ENCODE data around the gene DGKA. TPM values are rescaled to one million over a fixed set of nuclear protein-coding genes. Genes with fewer than 3 reads are reported as not detected.

The DGKA gene
- total RNA-seq, 1 experiment from 2014 or later = 7.6 TPM

- DNase-seq (ENCODE audit: low read depth, low spot score) (no peak), ATAC-seq (no peak)
- CTCF ChIA-PET = no interaction called here
- H3K9me3 ChIP-seq (ENCODE audit: control insufficient read depth, insufficient read depth, low read depth, low read length) = no peaks in the 10 kb centered on the region
- peaks cover 25% of the 10 kb centered on the region for H3K4me1 ChIP-seq (ENCODE audit: control insufficient read depth, insufficient read depth, low read length)
- intact Hi-C loops (cut with micrococcal nuclease; ENCODE audit: unreplicated experiment) (no loop called here), in situ Hi-C loops (cut with HindIII; ENCODE audit: low pct_unique_long_range_greater_than_20kb, low sequenced_read_pairs) (no loop called here)
- H3K4me3 ChIP-seq (ENCODE audit: low read depth in 2 of 2, low read length in 2 of 2) = no peak overlapping the region
- H3K27me3 ChIP-seq (ENCODE audit: control insufficient read depth, insufficient read depth, low read length) = no peaks in the 10 kb centered on the region
- BruUV-seq (replicated peaks) = no TSS peak
- TF ChIP-seq TCF7L2 (IDR thresholded peaks at IDR 0.05; ENCODE audit: low read depth, low read length) (no peak), SIN3A (IDR thresholded peaks at IDR 0.05; ENCODE audit: borderline replicate concordance, insufficient read depth, low read depth, low read length) (no peak), POLR2AphosphoS5 (IDR thresholded peaks at IDR 0.05; ENCODE audit: low read depth, low read length) (no peak), REST (IDR thresholded peaks at IDR 0.05; ENCODE audit: insufficient read depth in 1 of 2, low read depth in 2 of 2, low read length in 1 of 2) (no peak)
- TF ChIP-seq, protein P1, sequence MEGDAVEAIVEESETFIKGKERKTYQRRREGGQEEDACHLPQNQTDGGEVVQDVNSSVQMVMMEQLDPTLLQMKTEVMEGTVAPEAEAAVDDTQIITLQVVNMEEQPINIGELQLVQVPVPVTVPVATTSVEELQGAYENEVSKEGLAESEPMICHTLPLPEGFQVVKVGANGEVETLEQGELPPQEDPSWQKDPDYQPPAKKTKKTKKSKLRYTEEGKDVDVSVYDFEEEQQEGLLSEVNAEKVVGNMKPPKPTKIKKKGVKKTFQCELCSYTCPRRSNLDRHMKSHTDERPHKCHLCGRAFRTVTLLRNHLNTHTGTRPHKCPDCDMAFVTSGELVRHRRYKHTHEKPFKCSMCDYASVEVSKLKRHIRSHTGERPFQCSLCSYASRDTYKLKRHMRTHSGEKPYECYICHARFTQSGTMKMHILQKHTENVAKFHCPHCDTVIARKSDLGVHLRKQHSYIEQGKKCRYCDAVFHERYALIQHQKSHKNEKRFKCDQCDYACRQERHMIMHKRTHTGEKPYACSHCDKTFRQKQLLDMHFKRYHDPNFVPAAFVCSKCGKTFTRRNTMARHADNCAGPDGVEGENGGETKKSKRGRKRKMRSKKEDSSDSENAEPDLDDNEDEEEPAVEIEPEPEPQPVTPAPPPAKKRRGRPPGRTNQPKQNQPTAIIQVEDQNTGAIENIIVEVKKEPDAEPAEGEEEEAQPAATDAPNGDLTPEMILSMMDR (IDR thresholded peaks at IDR 0.05) = no peak
- H3K27ac ChIP-seq (ENCODE audit: low read length) = no peak overlapping the region; the same call in 1 of the 2 replicates
- peaks cover 8% of the 10 kb centered on the region for H3K36me3 ChIP-seq (ENCODE audit: control insufficient read depth, insufficient read depth, low read length)
- POLR2A ChIA-PET = no interaction called here
Observed at GRCh38 chr12:55972042-55972441, 41.1 kb downstream of the DGKA start.

DNA sequence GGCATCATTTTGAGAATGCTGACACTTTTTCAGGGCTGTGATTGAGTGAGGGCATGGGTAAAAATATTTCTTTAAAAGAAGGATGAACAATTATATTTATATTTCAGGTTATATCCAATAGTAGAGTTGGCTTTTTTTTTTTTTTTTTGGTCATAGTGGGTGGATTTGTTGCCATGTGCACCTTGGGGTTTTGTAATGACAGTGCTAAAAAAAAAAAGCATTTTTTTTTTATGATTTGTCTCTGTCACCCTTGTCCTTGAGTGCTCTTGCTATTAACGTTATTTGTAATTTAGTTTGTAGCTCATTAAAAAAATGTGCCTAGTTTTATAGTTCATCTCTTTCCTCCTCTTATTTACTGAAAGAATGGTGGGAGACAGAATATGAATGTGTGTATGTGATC, 41.5 kb downstream of the DGKA start:
- Histone ChIP-seq H3K27ac (ENCODE audit: low read length) (peak overlapping the region; percentile 95), H3K27me3 (ENCODE audit: control insufficient read depth, insufficient read depth, low read length) (no peaks in the 10 kb centered on the region), H3K4me1 (ENCODE audit: control insufficient read depth, insufficient read depth, low read length) (peaks cover 24% of the 10 kb centered on the region), H3K36me3 (ENCODE audit: control insufficient read depth, insufficient read depth, low read length) (peaks cover 5% of the 10 kb centered on the region; the same call in 1 of the 2 replicates), H3K4me3 (ENCODE audit: low read depth in 2 of 2, low read length in 2 of 2) (peak overlapping the region; percentile 70 to 80), H3K9me3 (ENCODE audit: control insufficient read depth, insufficient read depth, low read depth, low read length) (no peaks in the 10 kb centered on the region)
- ChIA-PET CTCF (no interaction called here), POLR2A (no interaction called here)
- BruUV-seq (replicated peaks) = no TSS peak
- no peak for DNase-seq (ENCODE audit: low read depth, low spot score)
- TF ChIP-seq REST (IDR thresholded peaks at IDR 0.05; ENCODE audit: insufficient read depth in 1 of 2, low read depth in 2 of 2, low read length in 1 of 2) (no peak), SIN3A (IDR thresholded peaks at IDR 0.05; ENCODE audit: borderline replicate concordance, insufficient read depth, low read depth, low read length) (no peak), TCF7L2 (IDR thresholded peaks at IDR 0.05; ENCODE audit: low read depth, low read length) (no peak), POLR2AphosphoS5 (IDR thresholded peaks at IDR 0.05; ENCODE audit: low read depth, low read length) (no peak)
- TF ChIP-seq, protein P1 (IDR thresholded peaks at IDR 0.05) = no peak
- intact Hi-C loops (cut with micrococcal nuclease; ENCODE audit: unreplicated experiment) = no loop called here
- in situ Hi-C loops (cut with HindIII; ENCODE audit: low pct_unique_long_range_greater_than_20kb, low sequenced_read_pairs) = no loop called here
- ATAC-seq = no peak
